GM12878 (cell line): ENCODE measurements around the gene NPSR1. TPM values are rescaled to one million over a fixed set of nuclear protein-coding genes. Genes with fewer than 3 reads are reported as not detected.

Source experiments
- CEBPB ChIP-seq, 2 experiments: fragments of 150-350 bp in 1 of 2; IDR thresholded peaks; 2 replicates each; pipeline ENCODE4 v1.6.1; 2012 to 2014; ENCODE audit warnings: low read depth in 2 of 2, low read length in 2 of 2, borderline replicate concordance in 1 of 2, inconsistent platforms in 1 of 2
- HDGF ChIP-seq: fragments of 450-650 bp; IDR thresholded peaks from 2 replicates; pipeline ENCODE4 v1.6.1; 2016; ENCODE audit warnings: antibody characterized with exemption
- IKZF1 ChIP-seq: fragments of 450-650 bp; conservative IDR thresholded peaks from 2 replicates; pipeline ENCODE4 v1.6.1; 2017; ENCODE audit warnings: antibody characterized with exemption, mild to moderate bottlenecking
- LARP7 ChIP-seq: fragments of 450-650 bp; IDR thresholded peaks from 2 replicates; pipeline ENCODE4 v1.6.1; 2017; ENCODE audit warnings: mild to moderate bottlenecking
- MLLT1 ChIP-seq: fragments of 450-650 bp; IDR thresholded peaks from 2 replicates; pipeline ENCODE4 v1.6.1; 2016; ENCODE audit warnings: mild to moderate bottlenecking
- NBN ChIP-seq: fragments of 450-650 bp; IDR thresholded peaks from 2 replicates; pipeline ENCODE4 v1.6.1; 2016
- RELB ChIP-seq: fragments of 450-650 bp; IDR thresholded peaks from 2 replicates; pipeline ENCODE4 v1.6.1; 2017; ENCODE audit warnings: low read depth, mild to moderate bottlenecking, moderate library complexity
- polyA plus RNA-seq, 11 experiments: library from polyadenylated mRNA; depleted of rRNA in 4 of 11; unstranded in 6 of 11; stranded (reverse) in 5 of 11; fragments of >200 nt; fragmentation: Nextera tagmentation in 4 of 11; fragmentation: Illumina TruSeq in 1 of 11; extraction: Ambion mirVana in 4 of 11; extraction: Trizol in 1 of 11; gene quantifications; 1 replicate in 1 of 11; 2 replicates in 10 of 11; pipeline versions ENCODE4 v1.2.1 to v1.2.3, GENCODE V29; 2011 to 2016; ENCODE audit warnings: inconsistent platforms in 2 of 11, missing spikeins in 2 of 11, low read depth in 1 of 11
- total RNA-seq, 4 experiments: library from RNA; depleted of rRNA in 3 of 4; stranded (reverse); fragments of >200 nt in 3 of 4; fragmentation: Illumina TruSeq in 1 of 4; extraction: Trizol in 1 of 4; gene quantifications; 2 replicates each; pipeline versions ENCODE4 v1.2.1 to v1.2.3, GENCODE V29; 2013 to 2021
- TF ChIP-seq, protein P1 (sequence below): fragments of 450-650 bp; IDR thresholded peaks from 2 replicates; pipeline ENCODE4 v1.6.1; 2017; ENCODE audit warnings: mild to moderate bottlenecking, moderate library complexity
- TF ChIP-seq, protein P2 (sequence below): fragments of 450-650 bp; IDR thresholded peaks from 2 replicates; pipeline ENCODE4 v1.6.1; 2016; ENCODE audit warnings: mild to moderate bottlenecking
- TF ChIP-seq, protein P3 (sequence below): fragments of 450-650 bp; conservative IDR thresholded peaks from 2 replicates; pipeline ENCODE4 v1.6.1; 2017; ENCODE audit warnings: mild to moderate bottlenecking, moderate library complexity

NPSR1 gene
- total and polyA plus RNA-seq, 10 of the 15 experiments (the other 5 are each of a cell fraction or from before 2014, with no cell fraction given), result 0.20 TPM; not detected in 9

GRCh38 chr7:34756025-34756437 lies 98.0 kb downstream of the NPSR1 start (continued):
- TF ChIP-seq, protein P1, sequence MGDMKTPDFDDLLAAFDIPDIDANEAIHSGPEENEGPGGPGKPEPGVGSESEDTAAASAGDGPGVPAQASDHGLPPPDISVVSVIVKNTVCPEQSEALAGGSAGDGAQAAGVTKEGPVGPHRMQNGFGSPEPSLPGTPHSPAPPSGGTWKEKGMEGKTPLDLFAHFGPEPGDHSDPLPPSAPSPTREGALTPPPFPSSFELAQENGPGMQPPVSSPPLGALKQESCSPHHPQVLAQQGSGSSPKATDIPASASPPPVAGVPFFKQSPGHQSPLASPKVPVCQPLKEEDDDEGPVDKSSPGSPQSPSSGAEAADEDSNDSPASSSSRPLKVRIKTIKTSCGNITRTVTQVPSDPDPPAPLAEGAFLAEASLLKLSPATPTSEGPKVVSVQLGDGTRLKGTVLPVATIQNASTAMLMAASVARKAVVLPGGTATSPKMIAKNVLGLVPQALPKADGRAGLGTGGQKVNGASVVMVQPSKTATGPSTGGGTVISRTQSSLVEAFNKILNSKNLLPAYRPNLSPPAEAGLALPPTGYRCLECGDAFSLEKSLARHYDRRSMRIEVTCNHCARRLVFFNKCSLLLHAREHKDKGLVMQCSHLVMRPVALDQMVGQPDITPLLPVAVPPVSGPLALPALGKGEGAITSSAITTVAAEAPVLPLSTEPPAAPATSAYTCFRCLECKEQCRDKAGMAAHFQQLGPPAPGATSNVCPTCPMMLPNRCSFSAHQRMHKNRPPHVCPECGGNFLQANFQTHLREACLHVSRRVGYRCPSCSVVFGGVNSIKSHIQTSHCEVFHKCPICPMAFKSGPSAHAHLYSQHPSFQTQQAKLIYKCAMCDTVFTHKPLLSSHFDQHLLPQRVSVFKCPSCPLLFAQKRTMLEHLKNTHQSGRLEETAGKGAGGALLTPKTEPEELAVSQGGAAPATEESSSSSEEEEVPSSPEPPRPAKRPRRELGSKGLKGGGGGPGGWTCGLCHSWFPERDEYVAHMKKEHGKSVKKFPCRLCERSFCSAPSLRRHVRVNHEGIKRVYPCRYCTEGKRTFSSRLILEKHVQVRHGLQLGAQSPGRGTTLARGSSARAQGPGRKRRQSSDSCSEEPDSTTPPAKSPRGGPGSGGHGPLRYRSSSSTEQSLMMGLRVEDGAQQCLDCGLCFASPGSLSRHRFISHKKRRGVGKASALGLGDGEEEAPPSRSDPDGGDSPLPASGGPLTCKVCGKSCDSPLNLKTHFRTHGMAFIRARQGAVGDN, result peak; percentile 45; the same call in 1 of the 2 replicates
- TF ChIP-seq, protein P2, sequence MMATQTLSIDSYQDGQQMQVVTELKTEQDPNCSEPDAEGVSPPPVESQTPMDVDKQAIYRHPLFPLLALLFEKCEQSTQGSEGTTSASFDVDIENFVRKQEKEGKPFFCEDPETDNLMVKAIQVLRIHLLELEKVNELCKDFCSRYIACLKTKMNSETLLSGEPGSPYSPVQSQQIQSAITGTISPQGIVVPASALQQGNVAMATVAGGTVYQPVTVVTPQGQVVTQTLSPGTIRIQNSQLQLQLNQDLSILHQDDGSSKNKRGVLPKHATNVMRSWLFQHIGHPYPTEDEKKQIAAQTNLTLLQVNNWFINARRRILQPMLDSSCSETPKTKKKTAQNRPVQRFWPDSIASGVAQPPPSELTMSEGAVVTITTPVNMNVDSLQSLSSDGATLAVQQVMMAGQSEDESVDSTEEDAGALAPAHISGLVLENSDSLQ, result 0 out of 2 replicates have a peak, but pooled peaks have one; percentile 36
- peak; percentile 66 for TF ChIP-seq LARP7
- TF ChIP-seq, protein P3, sequence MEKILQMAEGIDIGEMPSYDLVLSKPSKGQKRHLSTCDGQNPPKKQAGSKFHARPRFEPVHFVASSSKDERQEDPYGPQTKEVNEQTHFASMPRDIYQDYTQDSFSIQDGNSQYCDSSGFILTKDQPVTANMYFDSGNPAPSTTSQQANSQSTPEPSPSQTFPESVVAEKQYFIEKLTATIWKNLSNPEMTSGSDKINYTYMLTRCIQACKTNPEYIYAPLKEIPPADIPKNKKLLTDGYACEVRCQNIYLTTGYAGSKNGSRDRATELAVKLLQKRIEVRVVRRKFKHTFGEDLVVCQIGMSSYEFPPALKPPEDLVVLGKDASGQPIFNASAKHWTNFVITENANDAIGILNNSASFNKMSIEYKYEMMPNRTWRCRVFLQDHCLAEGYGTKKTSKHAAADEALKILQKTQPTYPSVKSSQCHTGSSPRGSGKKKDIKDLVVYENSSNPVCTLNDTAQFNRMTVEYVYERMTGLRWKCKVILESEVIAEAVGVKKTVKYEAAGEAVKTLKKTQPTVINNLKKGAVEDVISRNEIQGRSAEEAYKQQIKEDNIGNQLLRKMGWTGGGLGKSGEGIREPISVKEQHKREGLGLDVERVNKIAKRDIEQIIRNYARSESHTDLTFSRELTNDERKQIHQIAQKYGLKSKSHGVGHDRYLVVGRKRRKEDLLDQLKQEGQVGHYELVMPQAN, result 0 out of 2 replicates have a peak, but pooled peaks have one; percentile 17
- TF ChIP-seq CEBPB (IDR thresholded peaks at IDR 0.05; ENCODE audit: borderline replicate concordance in 1 of 2, low read depth in 2 of 2, low read length in 2 of 2), result no peak
- 0 out of 2 replicates have a peak, but pooled peaks have one; percentile 26 for TF ChIP-seq MLLT1
- 0 out of 2 replicates have a peak, but pooled peaks have one; percentile 13 for TF ChIP-seq RELB
- TF ChIP-seq IKZF1, result peak; percentile 72
- 0 out of 2 replicates have a peak, but pooled peaks have one; percentile 34 for TF ChIP-seq NBN
- no peak for TF ChIP-seq HDGF
- TF ChIP-seq, all 136 proteins: peak for 15
